RWPE2 (cell line): ENCODE measurements around the gene PMAIP1.

Source experiments
- ATAC-seq: fragments of 200-7000 bp; cut with Tn5 transposase; 3 replicates; pipeline ENCODE4 v1.9.1; 2021; ENCODE audit warnings: low read depth
- DNase-seq: peaks from one replicate; pipeline ENCODE4 v3.0.0-alpha.2; 2020; ENCODE audit warnings: low spot score
- H3K27ac ChIP-seq: fragments of 450-650 bp; 2 replicates; pipeline ENCODE4 v1.5.1; 2017; ENCODE audit warnings: mild to moderate bottlenecking; ENCODE audit not compliant: poor library complexity, severe bottlenecking
- H3K27me3 ChIP-seq: fragments of 250-450 bp; sonication (Bioruptor Pico); 2 replicates; pipeline ENCODE4 v1.5.1; 2021; ENCODE audit warnings: mild to moderate bottlenecking, moderate library complexity; ENCODE audit not compliant: insufficient read depth, poor library complexity, severe bottlenecking
- H3K36me3 ChIP-seq: fragments of 250-450 bp; sonication (Bioruptor Pico); 2 replicates; pipeline ENCODE4 v1.5.1; 2020; ENCODE audit warnings: low read depth, mild to moderate bottlenecking, moderate library complexity
- H3K4me1 ChIP-seq: fragments of 250-450 bp; sonication (Bioruptor Pico); 2 replicates; pipeline ENCODE4 v1.5.1; 2021; ENCODE audit warnings: mild to moderate bottlenecking, moderate library complexity; ENCODE audit not compliant: insufficient read depth, poor library complexity, severe bottlenecking
- H3K4me3 ChIP-seq: fragments of 250-450 bp; sonication (Bioruptor Pico); 2 replicates; pipeline ENCODE4 v1.5.1; 2021; ENCODE audit warnings: mild to moderate bottlenecking, moderate library complexity; ENCODE audit not compliant: severe bottlenecking
- H3K9me3 ChIP-seq: fragments of 250-450 bp; sonication (Bioruptor Pico); 2 replicates; pipeline ENCODE4 v1.5.1; 2021; ENCODE audit warnings: mild to moderate bottlenecking, moderate library complexity; ENCODE audit not compliant: severe bottlenecking
- TF ChIP-seq, protein P1 (sequence below): fragments of 450-650 bp; IDR thresholded peaks from one replicate; pipeline ENCODE4 v1.5.1; 2017; ENCODE audit warnings: mild to moderate bottlenecking, moderate library complexity; ENCODE audit not compliant: poor library complexity, severe bottlenecking

The PMAIP1 gene

DNA sequence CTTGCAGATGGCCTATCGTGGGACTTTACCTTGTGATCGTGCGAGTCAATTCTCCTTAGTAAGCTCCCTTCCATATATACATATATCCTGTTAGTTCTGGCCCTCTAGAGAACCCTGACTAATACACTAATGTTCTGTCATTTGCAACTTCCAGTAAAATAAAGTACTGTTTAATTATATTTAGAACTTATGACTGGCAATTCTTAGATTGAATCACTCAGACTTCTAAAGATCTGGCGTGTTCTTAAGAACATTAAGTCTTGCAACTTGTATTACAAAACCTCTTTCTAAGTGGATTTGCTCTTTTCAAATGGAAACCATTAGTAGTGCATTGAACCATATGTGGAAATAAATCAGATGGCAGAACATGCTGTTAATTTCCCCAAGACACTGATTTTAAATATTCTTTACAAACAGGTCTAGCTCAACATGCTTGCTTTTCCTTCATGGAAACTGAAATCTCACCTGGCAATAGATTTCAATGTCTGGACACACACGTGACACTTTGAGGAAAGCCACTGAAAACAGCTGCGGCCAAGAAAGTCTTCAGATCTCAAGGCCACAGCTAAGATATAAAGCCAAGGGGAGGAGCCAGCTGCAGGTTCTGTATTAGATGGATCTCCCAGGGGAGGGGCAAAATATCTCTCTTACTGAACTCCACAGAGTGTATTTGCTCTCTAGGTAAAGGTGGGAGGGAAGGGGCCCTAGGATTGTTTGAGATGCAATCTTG lies 50.6 kb downstream of the PMAIP1 start:
- peak overlapping the region; percentile 89 for H3K27ac ChIP-seq
- no peaks in the 10 kb centered on the region for H3K9me3 ChIP-seq
- TF ChIP-seq, protein P1, sequence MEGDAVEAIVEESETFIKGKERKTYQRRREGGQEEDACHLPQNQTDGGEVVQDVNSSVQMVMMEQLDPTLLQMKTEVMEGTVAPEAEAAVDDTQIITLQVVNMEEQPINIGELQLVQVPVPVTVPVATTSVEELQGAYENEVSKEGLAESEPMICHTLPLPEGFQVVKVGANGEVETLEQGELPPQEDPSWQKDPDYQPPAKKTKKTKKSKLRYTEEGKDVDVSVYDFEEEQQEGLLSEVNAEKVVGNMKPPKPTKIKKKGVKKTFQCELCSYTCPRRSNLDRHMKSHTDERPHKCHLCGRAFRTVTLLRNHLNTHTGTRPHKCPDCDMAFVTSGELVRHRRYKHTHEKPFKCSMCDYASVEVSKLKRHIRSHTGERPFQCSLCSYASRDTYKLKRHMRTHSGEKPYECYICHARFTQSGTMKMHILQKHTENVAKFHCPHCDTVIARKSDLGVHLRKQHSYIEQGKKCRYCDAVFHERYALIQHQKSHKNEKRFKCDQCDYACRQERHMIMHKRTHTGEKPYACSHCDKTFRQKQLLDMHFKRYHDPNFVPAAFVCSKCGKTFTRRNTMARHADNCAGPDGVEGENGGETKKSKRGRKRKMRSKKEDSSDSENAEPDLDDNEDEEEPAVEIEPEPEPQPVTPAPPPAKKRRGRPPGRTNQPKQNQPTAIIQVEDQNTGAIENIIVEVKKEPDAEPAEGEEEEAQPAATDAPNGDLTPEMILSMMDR, result no peak
- no peaks in the 10 kb centered on the region for H3K27me3 ChIP-seq
- DNase-seq, result no peak
- no peak overlapping the region for H3K4me3 ChIP-seq
- H3K36me3 ChIP-seq, result no peaks in the 10 kb centered on the region
- ATAC-seq, result no peak
- peaks cover 39% of the 10 kb centered on the region for H3K4me1 ChIP-seq

DNA sequence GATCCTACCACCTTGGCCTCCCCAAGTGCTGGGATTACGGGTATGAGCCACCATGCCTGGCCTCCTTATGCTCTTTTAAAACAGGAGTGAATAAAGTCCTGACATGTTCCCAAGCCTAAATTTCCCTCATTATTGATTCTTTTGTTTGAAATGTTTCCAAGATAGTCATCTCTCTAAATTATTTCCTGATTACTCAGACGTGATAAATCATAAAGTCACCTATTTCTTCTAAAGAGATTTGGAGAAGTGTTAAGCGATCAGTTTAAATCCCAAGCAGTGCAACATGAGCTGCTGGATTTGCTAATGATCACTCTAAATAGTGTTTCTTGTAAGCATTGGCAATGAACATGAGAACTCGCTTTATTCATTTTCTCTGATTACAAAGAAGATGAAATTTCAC lies 51.8 kb downstream of the PMAIP1 start:
- no peaks in the 10 kb centered on the region for H3K36me3 ChIP-seq
- ATAC-seq (peak; percentile 20; the same call in 2 of the 3 replicates), DNase-seq (no peak)
- H3K4me3 ChIP-seq, result no peak overlapping the region
- H3K9me3 ChIP-seq, result no peaks in the 10 kb centered on the region
- H3K27ac ChIP-seq, result peak overlapping the region; percentile 89
- TF ChIP-seq, protein P1, result no peak
- H3K27me3 ChIP-seq, result no peaks in the 10 kb centered on the region
- peaks cover 39% of the 10 kb centered on the region for H3K4me1 ChIP-seq

DNA sequence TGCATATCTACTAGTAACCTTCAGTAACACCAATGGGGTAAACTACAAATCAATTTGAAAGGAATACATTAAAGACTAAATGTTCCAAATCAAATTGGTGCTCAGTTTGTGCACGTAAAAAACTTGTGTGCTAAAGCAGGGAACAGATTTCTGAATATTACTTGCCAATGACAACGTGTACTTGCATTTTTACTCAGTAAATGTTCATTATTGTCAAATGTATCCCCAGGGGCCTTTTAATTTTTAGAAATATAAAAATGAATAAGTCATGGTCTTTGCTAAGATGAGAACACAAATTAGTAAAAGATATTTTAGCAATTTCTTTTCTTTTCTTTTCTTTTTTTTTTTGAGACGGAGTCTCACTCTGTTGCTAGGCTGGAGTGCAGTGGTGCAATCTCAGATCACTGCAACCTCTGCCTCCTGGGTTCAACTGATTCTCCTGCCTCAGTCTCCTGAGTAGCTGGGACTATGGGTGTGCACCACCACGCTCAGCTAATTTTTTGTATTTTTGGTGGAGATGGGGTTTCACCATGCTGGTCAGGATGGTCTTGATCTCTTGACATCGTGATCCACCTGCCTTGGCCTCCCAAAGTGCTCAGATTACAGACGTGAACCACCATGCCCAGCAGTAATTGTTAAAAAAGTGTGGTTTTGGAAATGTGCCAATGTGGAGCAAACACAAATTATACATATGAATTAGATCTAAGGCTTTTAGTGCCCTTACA lies 52.6 kb downstream of the PMAIP1 start:
- H3K36me3 ChIP-seq, result no peaks in the 10 kb centered on the region
- peak; percentile 2; the same call in 1 of the 3 replicates for ATAC-seq
- no peak overlapping the region for H3K4me3 ChIP-seq
- no peaks in the 10 kb centered on the region for H3K27me3 ChIP-seq
- H3K9me3 ChIP-seq, result no peaks in the 10 kb centered on the region
- H3K27ac ChIP-seq, result peak overlapping the region; percentile 89
- DNase-seq, result no peak
- TF ChIP-seq, protein P1, result no peak
- peaks cover 39% of the 10 kb centered on the region for H3K4me1 ChIP-seq
